Uterus (tissue), 2 donors: Measurements from ENCODE around the gene LRP1B.

Experiments used
- POLR2A ChIP-seq, 2 donors: fragments of 450-650 bp; IDR thresholded peaks; one replicate each; pipeline ENCODE4 v1.6.1; 2016; ENCODE audit warnings: antibody characterized with exemption in 2 of 2, mild to moderate bottlenecking in 1 of 2, moderate library complexity in 1 of 2
- TF ChIP-seq, protein P1 (sequence below), 4 experiments: fragments of 200-600 bp in 2 of 4; fragments of 450-650 bp in 2 of 4; sonication (generic) in 2 of 4; IDR thresholded peaks; one replicate each; pipeline ENCODE4 v1.5.1; 2016 to 2019; ENCODE audit warnings: antibody characterized with exemption in 4 of 4, mild to moderate bottlenecking in 2 of 4, moderate library complexity in 1 of 4

GRCh38 chr2:140701726-140702125, 1429.1 kb downstream of the LRP1B start:
- TF ChIP-seq, protein P1, sequence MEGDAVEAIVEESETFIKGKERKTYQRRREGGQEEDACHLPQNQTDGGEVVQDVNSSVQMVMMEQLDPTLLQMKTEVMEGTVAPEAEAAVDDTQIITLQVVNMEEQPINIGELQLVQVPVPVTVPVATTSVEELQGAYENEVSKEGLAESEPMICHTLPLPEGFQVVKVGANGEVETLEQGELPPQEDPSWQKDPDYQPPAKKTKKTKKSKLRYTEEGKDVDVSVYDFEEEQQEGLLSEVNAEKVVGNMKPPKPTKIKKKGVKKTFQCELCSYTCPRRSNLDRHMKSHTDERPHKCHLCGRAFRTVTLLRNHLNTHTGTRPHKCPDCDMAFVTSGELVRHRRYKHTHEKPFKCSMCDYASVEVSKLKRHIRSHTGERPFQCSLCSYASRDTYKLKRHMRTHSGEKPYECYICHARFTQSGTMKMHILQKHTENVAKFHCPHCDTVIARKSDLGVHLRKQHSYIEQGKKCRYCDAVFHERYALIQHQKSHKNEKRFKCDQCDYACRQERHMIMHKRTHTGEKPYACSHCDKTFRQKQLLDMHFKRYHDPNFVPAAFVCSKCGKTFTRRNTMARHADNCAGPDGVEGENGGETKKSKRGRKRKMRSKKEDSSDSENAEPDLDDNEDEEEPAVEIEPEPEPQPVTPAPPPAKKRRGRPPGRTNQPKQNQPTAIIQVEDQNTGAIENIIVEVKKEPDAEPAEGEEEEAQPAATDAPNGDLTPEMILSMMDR (IDR thresholded peaks at IDR 0.05), result no peak
- no peak for TF ChIP-seq POLR2A (IDR thresholded peaks at IDR 0.05)
